Raji (cell line): ENCODE data around the gene PDE4B.

Source experiments
- POLR2A ChIP-seq: IDR thresholded peaks from 2 replicates; pipeline ENCODE4 v1.6.1; 2011; ENCODE audit warnings: low read depth, low read length, control low read depth; ENCODE audit not compliant: insufficient read depth

PDE4B gene

DNA sequence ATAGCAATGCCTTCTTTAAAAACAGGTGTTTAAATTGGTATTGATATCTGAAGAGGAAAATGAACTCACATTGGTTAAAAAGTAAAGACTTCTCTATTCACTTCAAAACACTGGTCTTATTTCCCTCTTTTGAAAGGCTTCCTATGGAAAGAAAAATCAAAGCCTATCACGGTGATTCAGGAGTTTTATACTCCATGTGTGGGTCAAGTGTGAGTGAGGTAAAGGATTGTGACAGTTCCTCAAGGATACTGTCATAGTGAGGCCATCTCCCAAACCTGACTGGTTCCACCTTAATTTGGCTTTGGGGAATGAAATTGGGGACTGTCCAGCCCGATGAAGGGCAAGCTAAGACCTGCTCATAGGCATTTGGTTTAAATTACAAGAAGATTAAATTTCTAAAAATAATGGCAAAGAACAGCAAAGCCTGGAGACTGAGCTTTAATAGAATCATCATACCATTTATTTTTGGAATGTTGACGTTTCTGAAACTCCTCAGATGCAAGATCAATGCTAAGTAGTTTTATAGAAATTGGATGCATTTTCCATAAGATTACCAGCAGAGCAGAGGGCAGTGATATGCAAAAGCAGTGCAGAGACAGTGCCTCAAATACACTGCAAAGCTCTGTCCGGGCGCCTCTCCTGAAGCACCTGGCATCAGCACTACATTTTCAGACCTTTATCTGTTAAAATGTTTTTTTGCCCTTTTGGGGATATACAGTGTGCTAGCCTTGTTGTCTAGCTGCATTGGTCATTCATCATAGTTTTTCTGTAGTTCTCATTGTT, 439.2 kb downstream of the PDE4B start:
- TF ChIP-seq POLR2A, result no peak

DNA sequence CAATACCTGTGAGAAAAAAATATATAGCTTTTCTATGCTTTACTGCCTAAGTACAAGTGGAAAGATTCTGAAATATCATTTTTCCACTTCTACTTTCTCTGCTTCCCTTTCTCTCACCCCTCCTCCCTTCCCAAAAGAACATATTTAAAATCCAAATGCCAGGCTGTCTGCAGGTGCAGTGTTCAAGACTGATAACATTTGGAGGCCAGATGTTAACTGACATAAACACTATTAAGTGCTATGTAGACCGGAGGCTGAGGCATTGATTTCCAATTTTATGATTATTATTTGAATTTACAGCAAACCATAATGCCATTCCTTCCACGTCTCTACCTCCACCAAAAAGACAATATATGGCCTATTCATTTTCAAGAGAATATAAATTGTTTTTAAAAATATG, 444.3 kb downstream of the PDE4B start:
- TF ChIP-seq POLR2A, result no peak

DNA sequence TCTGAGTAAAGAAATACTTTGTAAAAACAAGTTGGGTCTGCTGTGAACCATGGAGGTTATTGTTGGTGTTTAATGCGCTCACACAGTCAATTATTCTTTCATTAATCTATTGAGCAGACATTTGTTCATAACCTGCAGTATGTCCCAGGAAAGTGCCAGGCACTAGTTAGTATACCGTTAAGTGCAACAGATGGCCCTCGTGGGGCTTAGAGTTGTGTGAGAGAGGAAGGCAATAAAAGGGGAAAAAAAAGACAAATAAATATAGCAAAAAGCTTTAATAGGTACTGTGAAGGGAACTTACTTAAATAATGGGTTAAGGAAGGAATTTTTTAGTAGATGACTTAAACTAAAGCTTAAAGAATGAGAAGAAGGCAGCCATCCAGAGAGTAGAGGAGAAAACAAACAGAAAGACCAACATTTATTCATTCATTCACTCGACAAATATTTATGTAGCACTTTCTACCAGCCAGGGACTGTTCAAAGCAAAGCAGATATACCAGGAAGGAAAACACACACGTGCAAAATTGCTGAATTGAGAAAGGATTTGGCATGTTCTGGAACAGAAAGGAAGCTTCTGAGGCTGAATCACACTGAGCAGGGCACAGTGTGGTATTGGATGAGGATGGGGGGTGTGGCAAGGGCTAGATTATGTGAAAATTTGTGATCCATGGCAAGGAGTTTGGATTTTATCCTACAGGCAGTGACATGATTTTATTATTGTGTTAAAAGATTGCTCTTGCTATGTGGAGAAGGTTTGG, 445.2 kb downstream of the PDE4B start:
- no peak for TF ChIP-seq POLR2A

DNA sequence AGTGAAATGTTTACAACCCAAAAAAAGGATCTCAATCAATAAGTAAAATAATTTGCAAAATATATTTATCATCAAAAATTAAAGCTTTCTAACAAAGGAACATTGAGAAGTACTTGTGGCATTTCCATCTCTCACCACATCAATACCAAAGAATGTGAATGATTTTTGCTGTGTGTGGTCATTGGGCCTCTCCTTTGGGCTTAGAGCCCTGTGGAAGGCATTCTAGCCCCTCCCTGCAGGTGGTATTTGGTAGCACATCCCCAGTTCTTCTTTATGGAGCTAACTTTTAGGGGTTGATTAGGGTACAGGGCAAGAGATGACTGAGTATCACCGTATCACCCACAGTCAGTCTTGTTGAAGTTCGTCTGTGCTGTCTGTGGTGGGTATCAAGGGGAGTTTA, 447.1 kb downstream of the PDE4B start:
- no peak for TF ChIP-seq POLR2A

DNA sequence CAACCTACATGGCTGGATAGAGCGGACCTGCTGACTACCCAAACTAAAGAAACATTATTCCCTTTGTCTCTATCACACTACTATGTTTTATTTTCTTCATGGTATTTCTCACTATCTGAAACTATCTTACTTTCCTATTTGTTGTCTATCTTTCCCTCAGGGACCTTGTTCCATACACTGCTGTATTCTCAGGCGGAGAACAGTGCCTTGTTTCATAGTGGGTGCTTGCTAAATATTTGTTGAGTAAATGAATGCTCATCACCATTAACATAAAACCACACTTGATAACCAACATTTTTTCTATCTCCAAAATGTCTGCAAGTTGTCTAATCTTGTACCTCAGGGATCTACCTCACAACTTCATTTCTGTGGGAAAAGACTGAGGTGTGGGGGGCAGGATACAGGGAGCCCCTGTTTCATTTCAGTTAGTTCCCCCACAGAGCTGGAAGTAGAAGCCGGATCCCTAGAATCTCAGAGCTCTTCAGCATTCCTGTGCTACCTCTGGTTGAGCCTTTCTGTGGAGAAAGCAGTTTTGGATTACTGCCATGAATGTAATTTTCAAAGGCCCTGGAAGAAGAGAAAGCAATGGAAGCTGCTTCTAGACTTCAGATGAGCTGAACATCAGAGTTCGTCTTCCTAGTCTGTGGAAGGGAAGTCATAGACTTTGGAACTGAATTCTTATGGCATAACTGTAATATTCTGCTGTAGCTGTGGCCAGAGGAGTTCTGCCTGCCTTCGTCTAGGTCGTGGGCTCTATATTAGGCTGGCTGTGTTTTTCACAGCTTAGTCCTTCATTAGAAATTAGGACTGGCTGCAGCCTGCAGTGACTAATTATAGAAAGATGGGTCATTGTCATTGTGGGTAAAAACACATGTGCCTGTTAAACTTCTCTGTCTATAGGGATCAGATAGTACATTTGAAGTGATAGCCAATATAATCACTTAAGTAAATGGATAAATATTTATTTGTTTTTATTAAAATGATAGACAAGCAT, 448.1 kb downstream of the PDE4B start:
- no peak for TF ChIP-seq POLR2A

DNA sequence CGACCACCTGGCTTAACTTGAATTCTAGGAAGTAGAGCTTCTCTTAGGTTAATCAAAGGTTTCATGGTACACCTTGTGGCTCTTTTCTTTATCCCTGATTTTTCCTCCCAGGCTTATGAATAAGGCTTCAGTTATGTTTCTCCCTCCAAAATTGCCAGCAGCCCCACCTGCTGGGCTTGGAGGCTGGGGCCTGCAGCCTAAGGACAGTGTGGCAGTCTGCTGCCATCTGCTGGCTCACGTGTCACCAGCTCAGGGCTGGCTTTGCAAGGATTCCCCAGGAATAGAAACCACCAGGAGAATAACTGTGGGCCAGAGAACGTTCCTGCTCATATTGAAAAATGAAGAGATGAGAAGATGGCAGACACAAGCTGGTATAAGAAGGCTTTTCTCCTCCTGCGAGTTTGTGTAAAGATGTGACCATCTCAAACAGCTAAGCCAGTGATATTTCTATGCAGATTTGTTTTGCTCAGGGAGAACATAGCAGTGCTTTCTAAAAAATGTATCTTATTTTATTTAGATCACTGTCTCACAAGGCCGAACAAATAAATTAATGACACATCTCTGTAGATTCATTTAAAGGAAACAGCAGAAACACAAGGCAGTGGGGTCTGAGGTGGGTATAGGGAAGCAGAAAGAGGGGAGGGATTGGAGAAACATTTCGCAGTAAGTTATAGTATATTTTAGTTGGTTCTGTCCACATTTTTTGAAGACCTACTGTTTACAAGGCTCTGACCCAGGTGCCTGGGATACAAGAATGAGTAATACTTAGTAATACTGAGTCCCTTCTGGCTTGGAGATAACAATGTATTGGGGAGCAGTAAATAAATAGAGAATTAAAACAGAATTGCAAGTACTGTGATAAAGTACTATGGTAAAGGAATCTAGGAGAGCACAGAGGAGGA, 450.2 kb downstream of the PDE4B start:
- no peak for TF ChIP-seq POLR2A

DNA sequence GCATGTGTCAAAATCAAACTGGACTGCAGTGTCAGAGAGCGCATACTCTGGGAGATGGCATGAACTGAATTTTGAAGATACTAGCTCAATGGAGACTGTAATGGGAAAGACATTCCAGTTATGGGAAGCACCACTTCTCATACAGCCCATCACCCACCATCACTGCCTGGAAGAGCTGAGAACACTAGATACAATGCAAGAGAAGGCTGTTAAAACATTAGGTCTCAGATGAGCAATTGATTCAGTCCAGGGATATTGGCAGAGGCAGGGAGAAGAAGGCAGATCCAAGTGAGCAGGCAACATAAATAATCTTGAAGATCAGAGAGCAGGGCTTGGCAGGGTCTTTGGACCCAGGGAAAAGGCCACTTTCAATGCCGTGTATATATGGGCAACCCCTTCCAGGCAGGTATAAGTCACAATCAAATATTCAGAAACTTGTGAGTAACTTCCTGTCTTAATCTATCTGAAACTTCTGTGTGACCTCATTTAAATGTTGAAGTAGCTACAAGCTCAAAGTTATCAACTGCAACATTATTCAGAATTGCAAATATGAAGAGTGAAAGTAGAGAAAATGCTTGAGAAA, 450.9 kb downstream of the PDE4B start:
- TF ChIP-seq POLR2A, result no peak

DNA sequence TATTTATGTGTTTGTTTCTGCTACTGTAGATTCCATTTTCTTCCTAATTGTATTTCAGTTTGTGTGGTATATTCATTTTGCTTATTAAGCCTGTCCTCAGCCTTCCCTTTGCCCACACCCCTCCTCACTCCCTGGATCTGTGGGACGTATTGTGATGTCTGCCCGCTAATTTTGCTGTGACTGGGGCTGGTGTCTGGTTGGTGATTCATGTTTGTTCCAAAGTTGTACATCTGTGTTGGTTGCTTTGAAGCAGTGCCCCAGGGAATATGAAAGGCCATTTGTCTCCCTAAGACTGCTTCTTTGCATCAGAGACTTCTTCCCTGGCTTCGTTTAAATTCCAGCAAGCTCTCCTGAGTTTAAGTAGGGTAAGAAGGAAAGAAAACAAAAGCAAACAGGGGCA, 451.7 kb downstream of the PDE4B start:
- TF ChIP-seq POLR2A, result no peak

DNA sequence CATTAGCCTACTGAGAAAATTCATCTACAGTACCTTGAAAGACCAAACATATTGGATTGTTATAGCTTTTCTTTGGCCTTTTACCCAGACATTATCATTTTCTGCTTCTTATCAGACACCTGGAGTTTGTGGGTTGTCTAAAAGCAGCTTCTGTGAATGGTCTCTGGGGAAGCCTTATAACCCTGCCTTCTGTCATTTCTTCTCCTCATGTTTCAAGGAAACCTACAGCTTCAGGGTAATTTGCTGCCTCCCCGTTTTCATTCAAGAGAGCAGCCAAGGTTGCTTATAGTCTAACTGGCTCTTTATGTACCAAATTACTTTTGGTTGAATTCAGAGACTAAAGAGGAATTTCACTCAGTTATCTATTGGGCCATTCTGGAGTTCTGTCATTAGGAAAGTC, 453.0 kb downstream of the PDE4B start:
- no peak for TF ChIP-seq POLR2A

DNA sequence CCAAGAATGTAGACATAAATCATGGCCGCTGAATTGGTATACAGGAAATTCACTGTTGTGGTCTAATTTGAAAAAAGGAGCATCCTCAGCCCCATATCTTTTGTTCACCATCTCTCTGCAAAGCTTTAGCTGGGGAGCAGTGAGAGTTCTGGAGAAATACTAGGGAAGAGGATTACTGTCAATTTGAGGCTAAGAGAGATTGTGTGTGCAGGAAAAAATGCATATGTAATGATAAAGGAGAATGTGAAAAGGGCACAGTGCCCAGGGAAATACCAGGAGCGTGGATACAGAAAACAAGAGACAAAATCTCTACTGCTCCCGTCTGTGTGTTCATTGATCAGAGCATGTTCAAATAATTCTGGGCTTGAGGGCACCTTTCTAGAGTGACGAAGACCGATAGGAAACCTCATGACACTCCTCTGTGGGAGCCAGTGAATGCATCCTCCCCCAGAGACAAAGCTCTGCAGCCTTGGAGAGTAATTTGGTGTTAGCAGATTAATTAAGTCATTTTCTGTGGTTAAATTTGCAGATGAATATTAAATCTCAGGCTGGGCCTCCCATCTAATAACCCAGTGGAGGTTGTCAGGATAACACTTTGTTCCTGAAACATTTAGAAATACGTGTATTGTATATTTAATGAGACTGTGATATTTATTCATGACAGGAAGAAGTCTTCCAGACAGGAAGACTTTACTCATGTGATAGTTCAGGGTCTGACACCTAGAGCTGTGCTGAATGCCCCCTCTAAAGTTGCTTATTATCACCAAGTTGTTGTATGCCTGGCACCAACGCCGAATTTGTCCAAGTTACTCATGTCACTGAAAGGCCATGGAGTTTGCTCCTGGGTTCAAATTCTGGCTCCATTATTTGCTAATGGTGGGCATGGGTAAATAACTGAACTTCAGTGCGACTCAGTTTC, 453.9 kb downstream of the PDE4B start:
- TF ChIP-seq POLR2A, result no peak

DNA sequence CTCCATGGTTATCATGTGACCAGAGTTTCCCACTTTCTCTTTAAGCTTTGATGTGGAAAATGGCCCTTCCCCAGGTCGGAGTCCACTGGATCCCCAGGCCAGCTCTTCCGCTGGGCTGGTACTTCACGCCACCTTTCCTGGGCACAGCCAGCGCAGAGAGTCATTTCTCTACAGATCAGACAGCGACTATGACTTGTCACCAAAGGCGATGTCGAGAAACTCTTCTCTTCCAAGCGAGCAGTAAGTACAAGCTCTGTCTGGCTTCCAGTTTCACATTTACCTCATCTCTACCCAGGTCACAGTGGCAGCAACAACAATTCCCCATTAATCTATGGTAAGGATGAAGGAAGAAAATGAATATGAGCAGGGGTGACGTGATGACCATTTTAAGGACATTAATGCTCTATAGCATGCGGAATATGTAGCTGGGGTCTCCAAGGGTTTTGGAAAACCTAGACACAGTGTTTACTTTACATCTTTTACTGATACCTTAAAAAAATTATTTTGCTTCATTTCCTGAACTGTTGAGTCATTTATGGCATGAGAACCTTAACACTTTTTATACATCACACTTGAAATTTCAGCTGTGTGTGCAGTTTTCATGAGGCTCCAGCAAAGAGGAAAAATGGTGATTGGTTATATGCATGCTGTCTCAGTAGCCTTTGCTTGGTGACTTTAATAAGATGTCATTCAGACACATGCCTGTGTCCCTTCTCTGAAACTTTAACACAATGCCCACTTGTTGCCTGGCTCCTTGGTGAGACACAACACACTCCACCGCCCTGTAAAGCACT, 454.9 kb downstream of the PDE4B start:
- TF ChIP-seq POLR2A, result no peak

DNA sequence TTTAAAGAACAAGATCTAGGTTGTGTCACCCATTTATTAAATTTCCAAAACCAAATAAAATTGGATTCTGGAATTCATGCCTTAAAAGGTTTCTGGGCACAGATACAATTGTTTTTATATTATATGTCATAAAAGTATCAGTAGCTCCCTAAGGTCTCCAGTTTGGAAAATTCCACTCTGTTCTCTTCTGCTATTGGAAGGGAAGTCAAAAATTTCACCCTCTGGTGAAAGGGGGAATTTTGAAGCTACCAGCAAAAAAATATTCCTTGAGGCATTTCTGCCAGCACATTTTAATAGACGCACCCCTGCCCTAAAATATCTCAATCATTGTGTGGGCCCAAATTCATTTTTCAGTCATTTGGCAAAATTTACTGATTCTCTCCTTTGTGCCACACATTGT, 455.6 kb downstream of the PDE4B start:
- TF ChIP-seq POLR2A, result no peak
